CD4-positive, alpha-beta T cell treated with Interleukin-12 subunit alpha and Interleukin-12 subunit beta, for 1 hour (primary cell): ENCODE data around the gene SLC25A42.
"Not testable (repeated sequence)": the region's sequence is repeated elsewhere in the genome, so short reads cannot be mapped to it uniquely, and the experiment has no call there.

Experiments used
- DNase-seq: peaks from one replicate; pipeline ENCODE4 v3.0.0-alpha.2; 2020

SLC25A42 gene

GRCh38 chr19:19138109-19138981, 74.6 kb downstream of the SLC25A42 start, which contains the start of gene TMEM161A:
Gene TMEM161A (minus strand): TSS chr19:19138478. CDS start chr19:19138428, 50 bp downstream.
- peak; percentile 98 for DNase-seq

GRCh38 chr19:19139876-19140229, 76.1 kb downstream of the SLC25A42 start:
- DNase-seq, result no peak

DNA sequence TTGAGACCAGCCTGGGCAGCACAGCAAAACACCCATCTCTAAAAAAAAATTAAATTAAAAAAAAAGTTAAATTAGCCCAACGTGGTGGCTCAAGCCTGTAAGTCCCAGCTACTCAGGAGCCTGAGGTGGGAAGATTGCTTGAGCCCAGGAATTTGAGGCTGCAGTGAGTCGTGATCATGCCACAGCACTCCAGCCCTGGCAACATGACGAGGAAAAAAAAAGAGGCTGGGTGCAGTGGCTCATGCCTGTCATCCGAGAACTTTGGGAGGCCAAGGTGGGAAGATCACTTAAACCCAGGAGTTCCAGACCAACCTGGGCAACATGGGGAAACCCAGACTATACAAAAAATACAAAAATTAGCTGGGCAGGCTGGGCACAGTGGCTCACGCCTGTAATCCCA, 76.7 kb downstream of the SLC25A42 start:
- DNase-seq, result no peak

DNA sequence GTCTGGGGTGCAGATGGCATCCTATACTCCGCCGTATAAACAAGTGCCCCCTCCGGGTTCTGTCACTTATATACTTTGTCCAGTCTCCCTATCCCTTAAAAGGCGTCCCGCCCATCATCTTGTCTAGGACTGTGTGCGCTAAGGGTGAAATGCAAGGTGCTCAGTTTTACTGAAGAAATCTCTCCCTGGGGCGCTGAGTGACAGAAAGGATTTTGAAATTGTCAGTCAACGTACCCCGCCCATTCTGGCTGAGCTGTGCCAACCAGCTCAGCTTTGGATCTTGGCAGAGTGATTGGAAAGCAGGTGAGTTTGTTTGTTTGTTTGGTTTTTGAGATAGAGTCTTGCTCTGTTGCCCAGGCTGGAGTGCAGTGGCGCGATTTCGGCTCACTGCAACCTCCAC, 78.6 kb downstream of the SLC25A42 start:
- no peak for DNase-seq

DNA sequence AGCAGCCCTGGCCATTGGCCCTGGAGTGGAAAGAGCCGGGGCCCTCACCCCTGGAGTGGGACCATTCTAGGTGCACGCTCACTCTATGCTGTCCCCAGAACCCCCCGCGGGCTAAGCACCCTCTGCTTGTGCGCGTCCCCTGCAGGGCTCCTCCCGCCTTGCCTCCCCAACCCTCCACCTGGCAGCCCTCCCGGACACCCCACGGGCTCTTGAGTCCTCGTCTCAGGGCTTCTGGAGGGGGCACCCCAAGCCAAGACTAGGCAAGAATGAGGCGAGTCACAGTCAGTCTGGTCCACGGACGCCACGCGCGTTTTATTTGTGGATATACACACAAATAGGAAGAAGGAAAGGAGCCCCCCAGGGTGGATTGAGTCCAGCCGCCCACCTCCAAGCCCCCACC, 81.5 kb downstream of the SLC25A42 start:
- no peak for DNase-seq

GRCh38 chr19:19145684-19146608, 82.2 kb downstream of the SLC25A42 start:
- DNase-seq, result peak; percentile 85

- no peak for DNase-seq
These were observed 83.1 kb downstream of the SLC25A42 start for GRCh38 chr19:19146865-19147264.

- DNase-seq, result no peak
These were observed 83.5 kb downstream of the SLC25A42 start for GRCh38 chr19:19147344-19147743.

- not testable (repeated sequence) for DNase-seq
These were observed 84.7 kb downstream of the SLC25A42 start for GRCh38 chr19:19148504-19148903.

DNA sequence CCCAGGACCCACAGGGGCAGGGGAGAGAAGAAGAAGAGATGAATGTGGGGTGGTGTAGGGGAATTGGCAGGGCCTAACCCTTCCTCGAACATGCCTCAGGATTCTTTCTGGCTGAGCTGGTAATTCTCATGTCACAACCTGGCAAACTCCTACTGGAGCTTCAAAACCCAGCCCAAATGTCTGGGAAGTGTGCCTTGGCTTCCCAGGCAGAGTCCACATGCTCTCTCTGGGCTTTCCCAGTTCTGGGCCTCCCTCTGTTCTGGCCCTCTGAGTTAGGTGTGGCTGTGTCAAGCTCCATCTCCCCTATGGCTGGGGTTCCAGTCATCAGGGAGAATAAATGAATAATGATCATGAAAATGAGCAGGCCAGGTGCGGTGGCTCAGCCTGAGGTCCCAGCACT, 85.6 kb downstream of the SLC25A42 start:
- no peak for DNase-seq

DNA sequence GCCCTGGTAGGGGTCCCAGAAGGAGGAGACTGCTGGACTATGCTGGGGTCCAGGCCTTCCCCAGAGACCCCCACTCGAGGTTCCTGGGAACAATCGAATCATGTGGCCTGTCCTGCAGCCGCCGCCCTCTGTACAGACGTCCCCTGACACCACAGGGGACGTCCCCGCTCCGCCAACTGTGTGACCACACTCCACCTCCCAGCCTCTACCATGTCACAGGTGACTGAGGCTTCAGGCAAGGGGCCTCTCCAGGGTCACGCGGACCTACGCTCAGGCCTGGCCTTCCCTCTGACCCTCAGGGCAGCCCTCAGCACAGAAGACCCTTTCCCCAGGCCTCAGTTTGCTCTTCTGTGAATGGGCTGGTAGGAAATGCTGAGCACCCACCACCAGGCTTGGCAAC, 87.6 kb downstream of the SLC25A42 start:
- DNase-seq, result no peak

GRCh38 chr19:19152668-19153384, 89.0 kb downstream of the SLC25A42 start:
- DNase-seq, result no peak

DNA sequence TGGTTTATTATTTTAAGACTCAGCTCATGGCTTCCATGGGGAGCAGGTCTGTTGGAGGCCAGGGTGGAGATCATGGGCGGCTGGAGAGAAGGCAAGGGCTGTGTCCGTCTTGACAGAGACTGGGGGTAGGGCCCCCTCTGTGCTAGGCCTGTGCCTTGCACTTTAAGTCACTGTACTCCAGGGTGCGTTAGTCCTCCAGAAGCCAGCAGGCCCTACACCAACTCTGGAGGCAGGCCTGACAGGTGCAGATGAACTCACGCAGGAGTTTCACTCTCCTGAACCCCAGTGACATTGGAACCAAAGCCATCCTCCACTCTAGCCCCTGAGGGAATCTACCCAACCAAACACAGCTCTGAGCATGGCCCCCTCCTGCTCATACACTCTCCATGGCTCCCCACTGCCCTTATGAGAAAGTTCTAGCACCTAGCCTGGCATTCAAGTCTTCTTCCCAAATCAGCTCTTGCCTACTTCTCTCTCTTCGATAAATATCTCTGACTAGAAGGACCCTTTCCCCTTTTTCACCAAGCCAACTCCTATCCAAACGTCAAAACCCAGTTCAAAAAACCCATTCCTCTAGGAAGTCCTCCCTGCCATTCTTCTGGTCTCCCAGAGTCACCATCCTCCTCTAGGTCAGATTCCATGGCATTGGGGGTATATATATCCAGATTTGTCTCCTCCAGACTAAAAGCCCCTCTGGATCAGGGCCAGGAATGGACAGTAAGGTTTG, 91.1 kb downstream of the SLC25A42 start:
- no peak for DNase-seq

GRCh38 chr19:19155495-19156219, 91.9 kb downstream of the SLC25A42 start:
- DNase-seq, result no peak

GRCh38 chr19:19157808-19158207, 94.0 kb downstream of the SLC25A42 start:
- no peak for DNase-seq

- DNase-seq, result no peak
These were observed 95.7 kb downstream of the SLC25A42 start for GRCh38 chr19:19159534-19159933.

- no peak for DNase-seq
These were observed 96.8 kb downstream of the SLC25A42 start for GRCh38 chr19:19160461-19161035.

DNA sequence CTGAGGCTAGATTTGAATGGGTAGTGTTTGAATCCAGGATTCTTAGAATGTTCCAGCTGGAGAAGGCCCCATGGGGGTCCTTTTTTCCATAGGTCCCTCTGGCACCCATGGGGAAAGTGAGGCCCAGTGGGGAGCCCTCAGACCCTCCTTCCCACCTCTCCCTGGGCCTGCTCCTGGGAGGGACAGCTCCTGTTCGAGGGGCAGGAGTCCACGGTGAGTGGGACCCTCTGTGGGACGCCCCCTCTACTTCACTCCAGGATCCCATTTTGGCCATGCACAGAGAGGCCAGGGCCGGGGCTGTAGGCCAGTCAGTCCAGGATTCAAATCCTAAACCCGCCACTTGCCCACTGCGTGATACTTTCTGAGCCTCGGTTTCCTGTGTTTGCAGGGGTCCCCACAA, 98.7 kb downstream of the SLC25A42 start:
- DNase-seq, result no peak
